Measurements from ENCODE around the gene DNAH17.

The DNAH17 gene

GRCh38 chr17:78577296-78577695, at the start of gene DNAH17:
Gene DNAH17, minus strand, starts transcription at chr17:78577396. Its CDS starts 2,339 bp downstream, at chr17:78575057.
- H3K4me3 ChIP-seq (ENCODE audit: low read depth, low read length): no peak within 1 kb of the TSS
- no peak for TF ChIP-seq CTCF (IDR thresholded peaks at IDR 0.05; ENCODE audit: control insufficient read depth, extremely low read depth, insufficient read depth)
- no peak for DNase-seq (ENCODE audit: low read depth)

GRCh38 chr17:78624324-78625151, 47.3 kb upstream of the DNAH17 start:
- DNase-seq (ENCODE audit: low read depth): no peak
- no peak overlapping the region for H3K4me3 ChIP-seq (ENCODE audit: low read depth, low read length)
- no peak for TF ChIP-seq CTCF (IDR thresholded peaks at IDR 0.05; ENCODE audit: control insufficient read depth, extremely low read depth, insufficient read depth)

GRCh38 chr17:78623541-78623940, 46.3 kb upstream of the DNAH17 start:
- DNase-seq (ENCODE audit: low read depth): no peak
- TF ChIP-seq CTCF (IDR thresholded peaks at IDR 0.05; ENCODE audit: control insufficient read depth, extremely low read depth, insufficient read depth): no peak
- no peak overlapping the region for H3K4me3 ChIP-seq (ENCODE audit: low read depth, low read length)

- no peak for DNase-seq (ENCODE audit: low read depth)
- no peak overlapping the region for H3K4me3 ChIP-seq (ENCODE audit: low read depth, low read length)
- TF ChIP-seq CTCF (IDR thresholded peaks at IDR 0.05; ENCODE audit: control insufficient read depth, extremely low read depth, insufficient read depth): no peak
Measured at GRCh38 chr17:78622491-78623265, 45.5 kb upstream of the DNAH17 start.

GRCh38 chr17:78621720-78622490, 44.7 kb upstream of the DNAH17 start:
- TF ChIP-seq CTCF (IDR thresholded peaks at IDR 0.05; ENCODE audit: control insufficient read depth, extremely low read depth, insufficient read depth): no peak
- no peak for DNase-seq (ENCODE audit: low read depth)
- no peak overlapping the region for H3K4me3 ChIP-seq (ENCODE audit: low read depth, low read length)

GRCh38 chr17:78620099-78620498, 42.9 kb upstream of the DNAH17 start:
- no peak for DNase-seq (ENCODE audit: low read depth)
- TF ChIP-seq CTCF (IDR thresholded peaks at IDR 0.05; ENCODE audit: control insufficient read depth, extremely low read depth, insufficient read depth): no peak
- H3K4me3 ChIP-seq (ENCODE audit: low read depth, low read length): no peak overlapping the region

All from LNCaP clone FGC (cell line).